K562 (cell line): ENCODE measurements around the gene HDAC3. TPM values are rescaled to one million over a fixed set of nuclear protein-coding genes. Genes with fewer than 3 reads are reported as not detected.

Experiments
- ZNF217 ChIP-seq: sonication (generic); formaldehyde crosslinking; IDR thresholded peaks from 2 replicates; pipeline ENCODE4 v1.8.0; 2022; ENCODE audit warnings: mild to moderate bottlenecking, missing genetic modification reagents
- ZNF431 ChIP-seq: sonication (generic); formaldehyde crosslinking; IDR thresholded peaks from 2 replicates; pipeline ENCODE4 v1.8.0; 2022; ENCODE audit warnings: mild to moderate bottlenecking, missing genetic modification reagents
- ZNF586 ChIP-seq: fragments of 450-650 bp; formaldehyde crosslinking; conservative IDR thresholded peaks from 2 replicates; pipeline ENCODE4 v1.4.0; 2020; ENCODE audit warnings: mild to moderate bottlenecking, moderate library complexity
- polyA plus RNA-seq, 8 experiments: library from polyadenylated mRNA; depleted of rRNA in 4 of 8; stranded (reverse) in 5 of 8; unstranded in 3 of 8; fragments of >200 nt; fragmentation: Nextera tagmentation in 2 of 8; fragmentation: Illumina TruSeq in 1 of 8; extraction: Ambion mirVana in 2 of 8; extraction: Trizol in 1 of 8; gene quantifications; 2 replicates each; pipeline versions ENCODE4 v1.2.1 to v1.2.3, GENCODE V29; 2011 to 2014; ENCODE audit warnings: inconsistent platforms in 1 of 8, missing spikeins in 1 of 8
- total RNA-seq, 7 experiments: library from RNA; depleted of rRNA in 6 of 7; stranded (reverse); fragments of >200 nt in 6 of 7; fragmentation: Illumina TruSeq in 2 of 7; extraction: Trizol in 2 of 7; gene quantifications; 2 replicates each; pipeline versions ENCODE4 v1.2.1 to v1.2.3, GENCODE V29; 2011 to 2021; ENCODE audit warnings: low replicate concordance in 1 of 7
- TF ChIP-seq, protein P1 (sequence below), 2 experiments: fragments of 450-650 bp in 1 of 2; sonication (generic) in 1 of 2; formaldehyde crosslinking in 1 of 2; IDR thresholded peaks; 2 replicates each; pipeline versions ENCODE4 v1.7.1 to v1.9.0; 2016 to 2022; ENCODE audit warnings: inconsistent platforms in 1 of 2, mild to moderate bottlenecking in 1 of 2, missing genetic modification reagents in 1 of 2
- TF ChIP-seq, protein P2 (sequence below): fragments of 450-650 bp; IDR thresholded peaks from one replicate; pipeline ENCODE4 v1.6.1; 2018; ENCODE audit warnings: mild to moderate bottlenecking, moderate library complexity; ENCODE audit not compliant: partially characterized antibody
- TF ChIP-seq, protein P3 (sequence below), 2 experiments: fragments of 450-650 bp; IDR thresholded peaks; 2 replicates each; pipeline ENCODE4 v1.6.1; 2016; ENCODE audit warnings: mild to moderate bottlenecking in 2 of 2, borderline replicate concordance in 1 of 2, low read depth in 1 of 2, moderate library complexity in 1 of 2

Gene HDAC3
- total and polyA plus RNA-seq, 9 of the 15 experiments (the other 6 are each of a cell fraction or from before 2014, with no cell fraction given): 89.7 to 191 (median 119) TPM

DNA sequence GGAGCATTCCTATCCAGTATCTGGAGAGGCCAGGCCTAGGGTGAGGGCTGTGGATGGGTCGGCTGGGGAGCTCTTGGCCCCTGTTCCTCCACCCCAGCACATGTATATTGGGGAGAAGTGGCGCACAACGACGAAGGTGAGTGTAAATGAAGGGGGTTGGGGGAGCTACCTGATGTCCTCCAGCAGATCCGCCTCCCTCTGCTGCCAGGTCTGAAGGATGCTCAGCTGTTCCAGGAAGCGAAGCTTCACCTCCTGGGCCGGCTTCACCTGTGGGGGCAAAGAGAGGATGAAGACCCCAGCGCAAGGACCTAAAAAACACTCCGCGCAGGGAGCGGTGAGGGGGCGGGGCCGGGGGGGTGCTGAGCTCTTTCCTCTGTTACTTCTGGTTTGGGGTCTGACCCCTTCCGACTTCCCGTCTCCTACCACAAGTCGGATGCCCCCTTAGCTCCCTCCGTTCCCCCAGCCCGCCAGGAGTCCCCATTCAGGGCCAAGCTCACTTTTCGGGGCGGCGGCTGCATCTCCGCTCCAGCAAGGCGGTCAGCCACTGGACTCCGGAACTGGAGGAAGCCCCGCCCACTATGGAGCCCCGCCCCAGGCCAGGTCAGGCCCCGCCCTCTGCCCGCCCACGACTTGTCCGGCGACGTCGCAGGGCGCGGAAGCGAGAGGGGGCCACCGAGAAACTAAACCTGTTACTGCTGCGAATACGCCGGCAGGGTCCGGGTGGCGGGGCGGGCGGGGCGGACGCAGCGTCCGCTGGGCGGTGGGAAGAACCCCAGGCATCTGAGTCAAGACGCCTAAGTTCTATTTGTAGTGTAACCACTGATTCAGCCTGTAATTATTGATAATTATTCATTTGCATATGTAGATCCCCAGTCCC lies 14.4 kb upstream of the HDAC3 start, which contains the start of gene FCHSD1 (continued):
- TF ChIP-seq, protein P1, sequence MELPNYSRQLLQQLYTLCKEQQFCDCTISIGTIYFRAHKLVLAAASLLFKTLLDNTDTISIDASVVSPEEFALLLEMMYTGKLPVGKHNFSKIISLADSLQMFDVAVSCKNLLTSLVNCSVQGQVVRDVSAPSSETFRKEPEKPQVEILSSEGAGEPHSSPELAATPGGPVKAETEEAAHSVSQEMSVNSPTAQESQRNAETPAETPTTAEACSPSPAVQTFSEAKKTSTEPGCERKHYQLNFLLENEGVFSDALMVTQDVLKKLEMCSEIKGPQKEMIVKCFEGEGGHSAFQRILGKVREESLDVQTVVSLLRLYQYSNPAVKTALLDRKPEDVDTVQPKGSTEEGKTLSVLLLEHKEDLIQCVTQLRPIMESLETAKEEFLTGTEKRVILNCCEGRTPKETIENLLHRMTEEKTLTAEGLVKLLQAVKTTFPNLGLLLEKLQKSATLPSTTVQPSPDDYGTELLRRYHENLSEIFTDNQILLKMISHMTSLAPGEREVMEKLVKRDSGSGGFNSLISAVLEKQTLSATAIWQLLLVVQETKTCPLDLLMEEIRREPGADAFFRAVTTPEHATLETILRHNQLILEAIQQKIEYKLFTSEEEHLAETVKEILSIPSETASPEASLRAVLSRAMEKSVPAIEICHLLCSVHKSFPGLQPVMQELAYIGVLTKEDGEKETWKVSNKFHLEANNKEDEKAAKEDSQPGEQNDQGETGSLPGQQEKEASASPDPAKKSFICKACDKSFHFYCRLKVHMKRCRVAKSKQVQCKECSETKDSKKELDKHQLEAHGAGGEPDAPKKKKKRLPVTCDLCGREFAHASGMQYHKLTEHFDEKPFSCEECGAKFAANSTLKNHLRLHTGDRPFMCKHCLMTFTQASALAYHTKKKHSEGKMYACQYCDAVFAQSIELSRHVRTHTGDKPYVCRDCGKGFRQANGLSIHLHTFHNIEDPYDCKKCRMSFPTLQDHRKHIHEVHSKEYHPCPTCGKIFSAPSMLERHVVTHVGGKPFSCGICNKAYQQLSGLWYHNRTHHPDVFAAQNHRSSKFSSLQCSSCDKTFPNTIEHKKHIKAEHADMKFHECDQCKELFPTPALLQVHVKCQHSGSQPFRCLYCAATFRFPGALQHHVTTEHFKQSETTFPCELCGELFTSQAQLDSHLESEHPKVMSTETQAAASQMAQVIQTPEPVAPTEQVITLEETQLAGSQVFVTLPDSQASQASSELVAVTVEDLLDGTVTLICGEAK (IDR thresholded peaks at IDR 0.05): no peak
- TF ChIP-seq, protein P1 (CRISPR knock-in tag; IDR thresholded peaks at IDR 0.05): no peak
- no peak for TF ChIP-seq ZNF217 (CRISPR knock-in tag)
- TF ChIP-seq ZNF586 (CRISPR knock-in tag): no peak
- TF ChIP-seq, protein P2, sequence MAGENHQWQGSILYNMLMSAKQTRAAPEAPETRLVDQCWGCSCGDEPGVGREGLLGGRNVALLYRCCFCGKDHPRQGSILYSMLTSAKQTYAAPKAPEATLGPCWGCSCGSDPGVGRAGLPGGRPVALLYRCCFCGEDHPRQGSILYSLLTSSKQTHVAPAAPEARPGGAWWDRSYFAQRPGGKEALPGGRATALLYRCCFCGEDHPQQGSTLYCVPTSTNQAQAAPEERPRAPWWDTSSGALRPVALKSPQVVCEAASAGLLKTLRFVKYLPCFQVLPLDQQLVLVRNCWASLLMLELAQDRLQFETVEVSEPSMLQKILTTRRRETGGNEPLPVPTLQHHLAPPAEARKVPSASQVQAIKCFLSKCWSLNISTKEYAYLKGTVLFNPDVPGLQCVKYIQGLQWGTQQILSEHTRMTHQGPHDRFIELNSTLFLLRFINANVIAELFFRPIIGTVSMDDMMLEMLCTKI: no peak
- TF ChIP-seq, protein P3, sequence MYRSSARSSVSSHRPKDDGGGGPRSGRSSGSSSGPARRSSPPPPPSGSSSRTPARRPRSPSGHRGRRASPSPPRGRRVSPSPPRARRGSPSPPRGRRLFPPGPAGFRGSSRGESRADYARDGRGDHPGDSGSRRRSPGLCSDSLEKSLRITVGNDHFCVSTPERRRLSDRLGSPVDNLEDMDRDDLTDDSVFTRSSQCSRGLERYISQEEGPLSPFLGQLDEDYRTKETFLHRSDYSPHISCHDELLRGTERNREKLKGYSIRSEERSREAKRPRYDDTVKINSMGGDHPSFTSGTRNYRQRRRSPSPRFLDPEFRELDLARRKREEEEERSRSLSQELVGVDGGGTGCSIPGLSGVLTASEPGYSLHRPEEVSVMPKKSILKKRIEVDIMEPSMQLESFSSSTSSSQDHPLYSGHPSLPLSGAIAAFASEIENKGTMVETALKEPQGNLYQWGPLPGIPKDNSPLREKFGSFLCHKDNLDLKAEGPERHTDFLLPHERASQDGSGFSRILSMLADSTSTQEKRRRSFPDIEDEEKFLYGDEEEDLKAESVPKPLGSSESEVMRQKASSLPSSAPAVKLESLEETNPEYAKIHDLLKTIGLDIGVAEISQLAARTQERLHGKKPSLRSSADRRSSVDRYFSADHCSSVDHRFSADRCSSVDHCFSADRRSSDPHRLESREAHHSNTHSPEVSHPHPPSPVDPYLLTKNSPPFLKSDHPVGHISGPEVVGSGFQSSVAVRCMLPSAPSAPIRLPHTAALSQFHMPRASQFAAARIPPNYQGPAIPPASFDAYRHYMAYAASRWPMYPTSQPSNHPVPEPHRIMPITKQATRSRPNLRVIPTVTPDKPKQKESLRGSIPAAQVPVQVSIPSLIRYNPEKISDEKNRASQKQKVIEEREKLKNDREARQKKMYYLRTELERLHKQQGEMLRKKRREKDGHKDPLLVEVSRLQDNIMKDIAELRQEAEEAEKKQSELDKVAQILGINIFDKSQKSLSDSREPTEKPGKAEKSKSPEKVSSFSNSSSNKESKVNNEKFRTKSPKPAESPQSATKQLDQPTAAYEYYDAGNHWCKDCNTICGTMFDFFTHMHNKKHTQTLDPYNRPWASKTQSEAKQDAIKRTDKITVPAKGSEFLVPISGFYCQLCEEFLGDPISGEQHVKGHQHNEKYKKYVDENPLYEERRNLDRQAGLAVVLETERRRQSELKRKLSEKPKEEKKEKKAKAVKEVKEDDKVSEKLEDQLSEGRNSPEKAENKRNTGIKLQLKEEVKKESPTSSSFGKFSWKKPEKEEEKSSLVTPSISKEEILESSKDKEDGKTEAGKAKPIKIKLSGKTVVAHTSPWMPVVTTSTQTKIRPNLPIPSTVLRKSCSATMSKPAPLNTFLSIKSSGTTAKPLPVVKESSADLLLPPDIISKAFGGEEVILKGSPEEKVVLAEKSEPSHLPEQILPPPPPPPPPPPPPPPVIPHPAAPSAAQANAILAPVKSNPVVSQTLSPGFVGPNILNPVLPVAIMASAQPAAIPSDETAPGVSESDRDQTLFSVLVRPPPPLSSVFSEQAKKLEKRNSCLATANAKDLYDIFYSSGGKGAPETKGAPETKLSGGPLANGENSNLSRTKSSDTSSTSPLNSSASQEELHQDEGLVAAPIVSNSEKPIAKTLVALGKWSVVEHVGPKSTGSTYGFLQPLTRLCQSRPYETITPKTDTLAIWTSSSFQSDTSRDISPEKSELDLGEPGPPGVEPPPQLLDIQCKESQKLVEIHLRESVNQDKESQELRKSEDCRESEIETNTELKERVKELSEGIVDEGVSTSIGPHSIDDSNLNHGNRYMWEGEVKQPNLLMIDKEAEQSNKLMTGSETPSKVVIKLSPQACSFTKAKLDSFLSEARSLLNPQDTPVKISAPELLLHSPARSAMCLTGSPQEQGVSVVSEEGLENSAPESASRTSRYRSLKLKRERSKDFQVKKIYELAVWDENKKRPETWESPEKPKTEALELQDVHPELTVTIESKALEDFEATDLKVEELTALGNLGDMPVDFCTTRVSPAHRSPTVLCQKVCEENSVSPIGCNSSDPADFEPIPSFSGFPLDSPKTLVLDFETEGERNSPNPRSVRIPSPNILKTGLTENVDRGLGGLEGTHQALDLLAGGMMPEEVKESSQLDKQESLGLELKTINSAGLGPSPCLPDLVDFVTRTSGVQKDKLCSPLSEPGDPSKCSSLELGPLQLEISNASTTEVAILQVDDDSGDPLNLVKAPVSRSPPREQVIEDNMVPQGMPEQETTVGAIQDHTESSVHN (IDR thresholded peaks at IDR 0.05; ENCODE audit: borderline replicate concordance in 1 of 2, low read depth in 1 of 2): no peak
- no peak for TF ChIP-seq ZNF431 (CRISPR knock-in tag)
